Esophagus squamous epithelium (tissue), 5 donors: ENCODE measurements around the gene RBPJL. TPM values are rescaled to one million over a fixed set of nuclear protein-coding genes. Genes with fewer than 3 reads are reported as not detected.

Source experiments
- DNase-seq: peaks from one replicate; lab custom pipeline; 2025; lab: John Stamatoyannopoulos, UW
- H3K27ac ChIP-seq, 4 donors: fragments of 200-600 bp; sonication (generic); one replicate each; pipeline ENCODE4 v1.5.1; 2016 to 2019; ENCODE audit warnings: mild to moderate bottlenecking in 1 of 4
- H3K27me3 ChIP-seq, 4 donors: fragments of 200-600 bp; sonication (generic); 1 replicate in 3 of 4; 2 replicates in 1 of 4; pipeline versions ENCODE4 v1.5.1 to v1.6.0; 2017 to 2021; ENCODE audit warnings: antibody characterized with exemption in 1 of 4
- H3K36me3 ChIP-seq, 3 donors: fragments of 200-600 bp; sonication (generic); one replicate each; pipeline ENCODE4 v1.5.1; 2016 to 2019
- H3K4me1 ChIP-seq, 3 donors: fragments of 200-600 bp; sonication (generic); one replicate each; pipeline ENCODE4 v1.5.1; 2017 to 2019
- H3K4me3 ChIP-seq, 4 donors: fragments of 200-600 bp; sonication (generic); 1 replicate in 3 of 4; 2 replicates in 1 of 4; pipeline ENCODE4 v1.5.1; 2016 to 2019; ENCODE audit warnings: mild to moderate bottlenecking in 2 of 4, moderate library complexity in 1 of 4
- H3K9me3 ChIP-seq, 3 donors: fragments of 200-600 bp; sonication (generic); one replicate each; pipeline ENCODE4 v1.5.1; 2016 to 2019
- CTCF ChIP-seq, 6 experiments: fragments of 450-650 bp in 4 of 6; fragments of 200-600 bp in 2 of 6; sonication (generic) in 2 of 6; IDR thresholded peaks; one replicate each; pipeline ENCODE4 v1.5.1; 2016 to 2019; ENCODE audit warnings: antibody characterized with exemption in 6 of 6, mild to moderate bottlenecking in 4 of 6, moderate library complexity in 4 of 6
- POLR2A ChIP-seq, 4 donors: fragments of 450-650 bp; IDR thresholded peaks; one replicate each; pipeline ENCODE4 v1.6.1; 2017; ENCODE audit warnings: antibody characterized with exemption in 4 of 4, mild to moderate bottlenecking in 4 of 4, moderate library complexity in 3 of 4
- WGBS, 2 donors: methylation state at CpG; one replicate each; pipeline ENCODE4 v1.1.5; 2018; 5-methylcytosine and 5-hydroxymethylcytosine counted together
- intact Hi-C: fragments of 100-400 bp; cut with DNase I; formaldehyde crosslinking; loops from one replicate; pipeline ENCODE4 v1.15.0; 2022
- total RNA-seq, 4 donors: library from RNA; depleted of rRNA; stranded (reverse); fragments of >200 nt; gene quantifications; one replicate each; pipeline ENCODE4 v1.1.0, GENCODE V29; 2016
- donor health status: DM: yes; HTN: yes; CAD: no.

RBPJL gene
- total RNA-seq, 4 donors from 2014 or later, result not detected

DNA sequence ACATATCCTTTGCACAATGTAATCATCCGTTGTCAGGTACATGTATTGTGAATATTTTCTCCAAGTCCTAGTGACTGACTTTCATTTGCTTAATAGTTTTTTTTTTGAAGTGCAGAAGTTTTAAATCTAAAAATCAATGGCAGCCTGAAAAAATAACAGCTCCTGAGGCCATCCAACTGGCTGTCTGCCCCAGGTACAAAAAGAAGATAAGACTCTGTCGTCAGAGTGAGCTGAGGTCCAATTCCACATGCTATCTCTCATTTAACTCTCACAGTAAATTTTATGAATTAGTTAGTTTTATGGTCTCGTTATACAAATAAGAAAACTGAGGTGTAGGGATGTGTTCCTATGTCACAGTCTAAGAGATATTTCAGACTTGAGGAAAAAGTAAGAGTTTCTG, 31.3 kb upstream of the RBPJL start:
- intact Hi-C loops, result no loop called here
- WGBS, 2 donors, result 68 to 74% methylated on average over 3 of the region's 3 CpGs
- TF ChIP-seq POLR2A (IDR thresholded peaks at IDR 0.05) (no peak), CTCF (IDR thresholded peaks at IDR 0.05) (no peak)

GRCh38 chr20:45279992-45280391, 26.6 kb upstream of the RBPJL start:
- H3K4me3 ChIP-seq, result no peak overlapping the region
- no peak overlapping the region for H3K27ac ChIP-seq
- no peaks in the 10 kb centered on the region for H3K9me3 ChIP-seq
- intact Hi-C loops, result no loop called here
- peaks cover 0 to 33% (median 0%) of the 10 kb centered on the region in 4 donors for H3K27me3 ChIP-seq
- no peaks in the 10 kb centered on the region for H3K36me3 ChIP-seq
- TF ChIP-seq CTCF (IDR thresholded peaks at IDR 0.05) (no peak), POLR2A (IDR thresholded peaks at IDR 0.05) (no peak)
- WGBS, 2 donors, result 46 to 70% methylated on average over 1 of the region's 1 CpG
- peaks cover 3 to 17% (median 3%) of the 10 kb centered on the region in 3 donors for H3K4me1 ChIP-seq
- no peak for DNase-seq

More for the DNA sequence above, 31.3 kb upstream of the RBPJL start:
- H3K9me3 ChIP-seq, result no peaks in the 10 kb centered on the region
- no peaks in the 10 kb centered on the region for H3K36me3 ChIP-seq
- peaks cover 0 to 35% (median 0%) of the 10 kb centered on the region in 4 donors for H3K27me3 ChIP-seq
- DNase-seq, result no peak
- no peak overlapping the region for H3K27ac ChIP-seq
- peaks cover 0 to 5% (median 0%) of the 10 kb centered on the region in 3 donors for H3K4me1 ChIP-seq
- no peak overlapping the region for H3K4me3 ChIP-seq

DNA sequence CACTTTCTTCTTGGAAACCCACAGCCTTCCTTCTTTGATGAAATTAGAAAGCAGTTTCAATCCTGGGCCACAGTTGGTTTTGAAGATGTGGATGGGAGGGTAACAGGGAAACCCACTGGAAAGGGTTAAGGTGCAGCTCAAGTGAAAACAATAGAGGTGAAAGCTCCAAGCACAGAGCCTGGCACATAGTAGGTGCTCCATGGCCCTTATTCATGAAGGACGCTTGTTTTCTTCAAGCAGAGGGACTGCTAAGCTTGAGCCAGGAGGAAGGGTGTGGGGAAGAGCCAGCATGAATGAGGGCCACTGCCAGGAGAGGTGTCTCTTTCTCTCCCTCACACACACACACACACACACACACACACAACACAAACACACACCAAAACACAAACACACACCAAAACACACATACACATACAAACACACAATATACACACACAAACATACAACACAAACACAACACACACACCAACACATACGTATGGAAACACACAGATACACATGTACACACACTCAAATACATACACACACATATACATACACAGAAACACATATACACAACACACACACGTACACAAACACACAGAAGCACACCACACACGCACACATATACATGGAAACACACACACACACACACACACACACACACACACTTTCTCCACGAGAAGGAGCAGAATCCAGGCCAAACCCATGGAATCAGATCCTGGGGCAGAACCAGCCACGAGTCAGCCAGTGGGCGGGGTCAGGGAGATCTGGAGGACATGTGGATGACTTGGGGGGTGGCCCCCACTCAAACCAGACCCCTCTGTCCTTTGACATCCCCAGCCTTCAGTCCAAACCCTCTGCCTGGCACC, 23.7 kb upstream of the RBPJL start:
- H3K36me3 ChIP-seq, result no peaks in the 10 kb centered on the region
- peaks cover 0 to 28% (median 0%) of the 10 kb centered on the region in 4 donors for H3K27me3 ChIP-seq
- no peaks in the 10 kb centered on the region for H3K9me3 ChIP-seq
- DNase-seq, result no peak
- H3K4me1 ChIP-seq, result peaks cover 3 to 29% (median 3%) of the 10 kb centered on the region in 3 donors
- TF ChIP-seq POLR2A (IDR thresholded peaks at IDR 0.05), result no peak
- TF ChIP-seq CTCF (IDR thresholded peaks at IDR 0.05), result no peak
- intact Hi-C loops, result no loop called here
- H3K4me3 ChIP-seq, result no peak overlapping the region
- WGBS, 2 donors, result 59 to 64% methylated on average over 4 to 6 of the region's 7 CpGs
- peak overlapping the region; percentile 50 to 78 (median 70) for H3K27ac ChIP-seq

DNA sequence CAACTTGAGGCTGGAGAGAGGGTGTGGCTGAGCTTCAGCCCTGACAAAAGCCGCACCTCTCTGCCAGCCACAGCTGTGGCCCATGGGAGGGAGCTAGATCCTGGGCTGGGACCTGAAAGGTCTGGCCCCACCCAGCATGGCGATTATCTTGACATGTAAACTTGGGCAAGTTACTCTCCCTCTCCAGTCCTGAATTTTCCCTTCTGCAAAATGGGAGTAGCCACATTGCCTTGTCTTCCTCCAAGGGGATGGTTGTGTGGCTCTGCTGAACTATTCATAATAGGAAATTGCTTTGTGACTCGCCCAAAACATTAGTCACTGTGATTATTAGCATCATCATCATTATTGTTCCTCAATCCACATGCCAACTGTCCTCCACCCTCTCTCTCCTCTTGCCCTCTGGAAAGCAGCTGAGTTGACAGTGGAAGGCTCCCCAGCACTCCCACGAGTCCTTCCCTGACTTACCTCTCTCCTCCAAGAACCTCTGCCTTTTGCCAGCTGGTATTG, 23.0 kb upstream of the RBPJL start:
- DNase-seq, result no peak
- Histone ChIP-seq H3K4me3 (no peak overlapping the region), H3K36me3 (no peaks in the 10 kb centered on the region), H3K9me3 (no peaks in the 10 kb centered on the region), H3K4me1 (peaks cover 3 to 29% (median 3%) of the 10 kb centered on the region in 3 donors), H3K27me3 (peaks cover 0 to 28% (median 0%) of the 10 kb centered on the region in 4 donors), H3K27ac (peak overlapping the region; percentile 50 to 78 (median 70))
- TF ChIP-seq CTCF (IDR thresholded peaks at IDR 0.05) (no peak), POLR2A (IDR thresholded peaks at IDR 0.05) (no peak)
- intact Hi-C loops, result no loop called here
- whole genome bisulfite sequencing, 2 donors, result 19 to 28% methylated on average over 3 of the region's 4 CpGs

DNA sequence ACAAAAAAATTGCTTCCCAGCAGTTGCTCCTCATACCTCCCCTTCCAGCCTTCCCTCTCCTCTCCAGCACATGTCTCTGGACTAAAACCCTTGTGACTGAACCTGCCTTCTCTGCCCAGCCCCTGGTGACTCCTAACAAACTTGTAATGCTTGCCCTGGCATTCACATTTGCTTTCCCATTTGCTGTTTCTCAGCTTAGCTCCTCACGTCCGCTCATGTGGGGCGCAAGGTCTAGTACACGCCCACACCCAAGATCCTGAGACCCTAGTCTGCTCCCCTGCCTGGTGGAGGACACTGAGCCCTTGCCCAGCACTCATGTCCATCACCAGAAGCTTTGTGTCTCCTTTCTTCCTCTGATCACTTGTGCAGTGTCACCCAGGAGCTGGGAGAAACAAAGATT, 18.3 kb upstream of the RBPJL start:
- 61 to 79% methylated on average over 4 of the region's 4 CpGs for WGBS, 2 donors
- no peak for TF ChIP-seq POLR2A (IDR thresholded peaks at IDR 0.05)
- no peak for TF ChIP-seq CTCF (IDR thresholded peaks at IDR 0.05)
- H3K4me1 ChIP-seq, result peaks cover 5 to 41% (median 8%) of the 10 kb centered on the region in 3 donors
- H3K27me3 ChIP-seq, result peaks cover 0 to 25% (median 0%) of the 10 kb centered on the region in 4 donors
- H3K27ac ChIP-seq, result no peak overlapping the region
- no peaks in the 10 kb centered on the region for H3K36me3 ChIP-seq
- DNase-seq, result no peak
- H3K4me3 ChIP-seq, result no peak overlapping the region
- intact Hi-C loops, result no loop called here
- H3K9me3 ChIP-seq, result no peaks in the 10 kb centered on the region
